ENCODE data around the gene CHST9. TPM values are rescaled to one million over a fixed set of nuclear protein-coding genes. Genes with fewer than 3 reads are reported as not detected.
"Not testable (repeated sequence)": the region's sequence is repeated elsewhere in the genome, so short reads cannot be mapped to it uniquely, and the experiment has no call there.

The CHST9 gene
- total RNA-seq, 1 experiment from 2014 or later, result 3.5 TPM

DNA sequence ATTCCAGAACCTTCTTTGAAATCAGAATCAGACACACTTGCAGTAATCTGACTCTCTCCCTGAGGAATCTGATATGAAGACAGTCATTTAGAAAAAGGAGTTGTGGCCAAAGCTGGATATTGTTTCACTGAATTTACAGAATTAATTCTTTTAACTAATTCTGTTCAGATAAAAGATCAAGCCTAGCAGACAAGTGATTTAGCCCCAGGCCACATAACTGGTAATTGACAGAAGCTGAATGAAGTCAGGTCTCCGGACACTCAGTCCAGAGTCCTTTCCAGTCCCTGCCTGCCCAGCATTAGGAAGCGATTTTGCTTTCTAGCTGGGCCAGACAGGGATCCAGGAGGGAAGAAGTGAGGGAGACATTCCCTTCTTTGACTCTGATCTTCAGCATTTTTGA, 208.9 kb downstream of the CHST9 start:
- no peaks in the 10 kb centered on the region for H3K27me3 Mint-ChIP-seq (ENCODE audit: low read depth)
- no peak for DNase-seq
- no peaks in the 10 kb centered on the region for H3K79me1 ChIP-seq (ENCODE audit: insufficient read depth, low read depth, low read length, poor library complexity, severe bottlenecking)
- H3T11ph ChIP-seq (ENCODE audit: low read length), result no peak overlapping the region
- H2BK20ac ChIP-seq (ENCODE audit: low read depth, low read length, poor library complexity, severe bottlenecking), result no peak overlapping the region
- H4K91ac ChIP-seq (ENCODE audit: insufficient read length, low read depth, low read length), result no peak overlapping the region
- H3K23ac ChIP-seq (ENCODE audit: insufficient read length, low read depth, low read length), result no peak overlapping the region
- no peak for TF ChIP-seq CTCF (conservative IDR thresholded peaks at IDR 0.05)
- H2BK120ac ChIP-seq (ENCODE audit: low read depth, low read length, poor library complexity, severe bottlenecking), result no peak overlapping the region
- no peak overlapping the region for H3K27ac ChIP-seq (ENCODE audit: insufficient read length, low read depth, low read length)
- H3K9ac ChIP-seq (ENCODE audit: extremely low read depth, insufficient read length, low read length), result no peak overlapping the region
- H4K20me1 ChIP-seq (ENCODE audit: control insufficient read depth, insufficient read depth, insufficient read length), result no peaks in the 10 kb centered on the region
- H3K4me1 ChIP-seq (ENCODE audit: insufficient read depth, low read length), result peaks cover 3% of the 10 kb centered on the region; the same call in 1 of the 2 replicates
- no peak overlapping the region for H3K4me2 ChIP-seq (ENCODE audit: insufficient read depth, insufficient read length, low read length)
- H2AFZ ChIP-seq (ENCODE audit: low read length), result no peak overlapping the region
- H4K5ac ChIP-seq (ENCODE audit: insufficient read length, low read depth, low read length), result no peak overlapping the region
- H3K9me3 Mint-ChIP-seq, result no peaks in the 10 kb centered on the region; a peak in 1 of 5 replicates
- no CpG with 5 or more reads among the region's 2 CpGs for WGBS (ENCODE audit: extremely low coverage, insufficient read length, low lambda C conversion rate)
- H3K14ac ChIP-seq (ENCODE audit: insufficient read depth, low read length), result no peak overlapping the region
- no peaks in the 10 kb centered on the region; a peak in 1 of 7 replicates for H3K36me3 Mint-ChIP-seq (ENCODE audit: insufficient read depth in 1 of 3, low read depth in 3 of 3)
- H3K27ac Mint-ChIP-seq, result no peak overlapping the region; a peak in 1 of 7 replicates
- H3K4me3 Mint-ChIP-seq, result no peak overlapping the region
- H2BK15ac ChIP-seq (ENCODE audit: low read depth, low read length), result no peak overlapping the region
- no peak overlapping the region for H4K8ac ChIP-seq (replicated peaks; ENCODE audit: insufficient read length, low read depth, low read length)
- H3K18ac ChIP-seq (ENCODE audit: insufficient read length, low read depth, low read length), result no peak overlapping the region
- H3K79me2 ChIP-seq (ENCODE audit: insufficient read depth, low read length), result no peaks in the 10 kb centered on the region
- no peaks in the 10 kb centered on the region for H3K9me3 ChIP-seq (ENCODE audit: control insufficient read depth, low read depth, low read length)
- H2AK5ac ChIP-seq (ENCODE audit: insufficient read length, low read length), result no peak overlapping the region
- H3K56ac ChIP-seq (ENCODE audit: insufficient read length, low read depth, low read length), result no peak overlapping the region
- H3K27me3 ChIP-seq (ENCODE audit: insufficient read depth, low read length), result no peaks in the 10 kb centered on the region
- H2BK5ac ChIP-seq (ENCODE audit: insufficient read length, low read length), result no peak overlapping the region
- peaks cover 3 to 6% of the 10 kb centered on the region in 2 experiments; a peak in 1 of 4 replicates for H3K4me1 Mint-ChIP-seq
- H2BK12ac ChIP-seq (ENCODE audit: insufficient read length, low read depth, low read length), result no peak overlapping the region
- no peaks in the 10 kb centered on the region for H3K23me2 ChIP-seq (ENCODE audit: insufficient read length, low read depth, low read length, poor library complexity, severe bottlenecking)
- no peak overlapping the region for H3K4ac ChIP-seq (ENCODE audit: low read depth, low read length)

- not testable (repeated sequence) for H3K56ac ChIP-seq (ENCODE audit: insufficient read length, low read depth, low read length); H3K23ac ChIP-seq (ENCODE audit: insufficient read length, low read depth, low read length); H3K9me3 ChIP-seq (ENCODE audit: control insufficient read depth, low read depth, low read length); H3K79me1 ChIP-seq (ENCODE audit: insufficient read depth, low read depth, low read length, poor library complexity, severe bottlenecking); H3K27me3 ChIP-seq (ENCODE audit: insufficient read depth, low read length); H3T11ph ChIP-seq (ENCODE audit: low read length); H2BK120ac ChIP-seq (ENCODE audit: low read depth, low read length, poor library complexity, severe bottlenecking); H2BK5ac ChIP-seq (ENCODE audit: insufficient read length, low read length); H3K4me1 Mint-ChIP-seq; H3K4me2 ChIP-seq (ENCODE audit: insufficient read depth, insufficient read length, low read length); H3K27me3 Mint-ChIP-seq (ENCODE audit: low read depth); H2BK15ac ChIP-seq (ENCODE audit: low read depth, low read length); H2AK5ac ChIP-seq (ENCODE audit: insufficient read length, low read length); H4K91ac ChIP-seq (ENCODE audit: insufficient read length, low read depth, low read length); H3K36me3 Mint-ChIP-seq (ENCODE audit: insufficient read depth in 1 of 3, low read depth in 3 of 3); H3K79me2 ChIP-seq (ENCODE audit: insufficient read depth, low read length); H3K23me2 ChIP-seq (ENCODE audit: insufficient read length, low read depth, low read length, poor library complexity, severe bottlenecking); H3K14ac ChIP-seq (ENCODE audit: insufficient read depth, low read length); H3K4me1 ChIP-seq (ENCODE audit: insufficient read depth, low read length); H4K8ac ChIP-seq (replicated peaks; ENCODE audit: insufficient read length, low read depth, low read length); H3K4ac ChIP-seq (ENCODE audit: low read depth, low read length); H3K4me3 Mint-ChIP-seq; H3K18ac ChIP-seq (ENCODE audit: insufficient read length, low read depth, low read length); H3K27ac ChIP-seq (ENCODE audit: insufficient read length, low read depth, low read length); H2BK12ac ChIP-seq (ENCODE audit: insufficient read length, low read depth, low read length); H3K9ac ChIP-seq (ENCODE audit: extremely low read depth, insufficient read length, low read length); H4K20me1 ChIP-seq (ENCODE audit: control insufficient read depth, insufficient read depth, insufficient read length); H4K5ac ChIP-seq (ENCODE audit: insufficient read length, low read depth, low read length); H2AFZ ChIP-seq (ENCODE audit: low read length); H3K9me3 Mint-ChIP-seq; DNase-seq; H2BK20ac ChIP-seq (ENCODE audit: low read depth, low read length, poor library complexity, severe bottlenecking)
- WGBS (ENCODE audit: extremely low coverage, insufficient read length, low lambda C conversion rate), result no CpG with 5 or more reads among the region's 15 CpGs
- peak overlapping the region in 1 of 3 experiments; percentile 25; a peak in 1 of 7 replicates for H3K27ac Mint-ChIP-seq
Measured at GRCh38 chr18:26972549-26972948, 212.6 kb downstream of the CHST9 start.

Measured in H9 (cell line).